CD14-positive monocyte (primary cell): ENCODE measurements around the gene PPP6R3. TPM values are rescaled to one million over a fixed set of nuclear protein-coding genes. Genes with fewer than 3 reads are reported as not detected.

ENCODE experiments used
- DNase-seq, 3 donors: peaks; one replicate each; pipeline ENCODE4 v3.0.0-alpha.2; 2011 to 2022
- H2AFZ ChIP-seq: 2 replicates; pipeline ENCODE4 v1.6.0; 2012; ENCODE audit warnings: mild to moderate bottlenecking, low read depth, low read length, inconsistent platforms; ENCODE audit not compliant: insufficient read depth, poor library complexity, severe bottlenecking
- H3K27ac ChIP-seq, 2 donors: 1 replicate in 1 of 2; 2 replicates in 1 of 2; pipeline ENCODE4 v1.5.1; 2012 to 2013; ENCODE audit warnings: low read length in 2 of 2, control low read depth in 1 of 2, inconsistent platforms in 1 of 2, low read depth in 1 of 2, mild to moderate bottlenecking in 1 of 2
- H3K27me3 ChIP-seq, 2 donors: one replicate each; pipeline versions ENCODE4 v1.6.0 to v1.6.1; 2011 to 2013; ENCODE audit warnings: low read length in 2 of 2; ENCODE audit not compliant: control insufficient read depth in 2 of 2, insufficient read depth in 2 of 2
- H3K36me3 ChIP-seq, 2 donors: replicated peaks in 1 of 2; 1 replicate in 1 of 2; 2 replicates in 1 of 2; pipeline versions ENCODE4 v1.5.1 to v1.6.1; 2012 to 2013; ENCODE audit warnings: low read length in 2 of 2, control low read depth in 1 of 2, inconsistent platforms in 1 of 2, mild to moderate bottlenecking in 1 of 2; ENCODE audit not compliant: insufficient read depth in 2 of 2, control insufficient read depth in 1 of 2
- H3K4me1 ChIP-seq, 2 donors: 1 replicate in 1 of 2; 2 replicates in 1 of 2; pipeline versions ENCODE4 v1.5.1 to v1.6.1; 2012 to 2013; ENCODE audit warnings: low read length in 2 of 2, control low read depth in 1 of 2, inconsistent platforms in 1 of 2, mild to moderate bottlenecking in 1 of 2, moderate library complexity in 1 of 2; ENCODE audit not compliant: insufficient read depth in 2 of 2, control insufficient read depth in 1 of 2
- H3K4me2 ChIP-seq: replicated peaks from 2 replicates; pipeline ENCODE3; 2012; ENCODE audit warnings: low read length, moderate library complexity, mild to moderate bottlenecking; ENCODE audit not compliant: poor library complexity, severe bottlenecking; ENCODE audit errors: extremely low read depth
- H3K4me3 ChIP-seq, 3 experiments: fragments of 200-600 bp in 1 of 3; sonication (generic) in 1 of 3; replicated peaks in 1 of 3; 1 replicate in 2 of 3; 2 replicates in 1 of 3; pipeline ENCODE4 v1.5.1; 2011 to 2013; ENCODE audit warnings: low read length in 3 of 3, mild to moderate bottlenecking in 3 of 3, control low read depth in 2 of 3, low read depth in 2 of 3, inconsistent platforms in 1 of 3, moderate library complexity in 1 of 3
- H3K79me2 ChIP-seq: 2 replicates; pipeline ENCODE4 v1.6.0; 2012; ENCODE audit warnings: mild to moderate bottlenecking, control low read depth, inconsistent platforms, low read length, moderate library complexity; ENCODE audit not compliant: insufficient read depth
- H3K9ac ChIP-seq: 2 replicates; pipeline ENCODE4 v1.6.0; 2017; ENCODE audit warnings: low read length, mild to moderate bottlenecking; ENCODE audit not compliant: insufficient read depth, poor library complexity, severe bottlenecking
- H3K9me3 ChIP-seq, 2 donors: replicated peaks in 1 of 2; 1 replicate in 1 of 2; 2 replicates in 1 of 2; pipeline versions ENCODE4 v1.5.1 to v1.6.1; 2012 to 2013; ENCODE audit warnings: low read length in 2 of 2, control low read depth in 1 of 2; ENCODE audit not compliant: control insufficient read depth in 1 of 2, insufficient read depth in 1 of 2
- H4K20me1 ChIP-seq: 2 replicates; pipeline ENCODE4 v1.6.0; 2012; ENCODE audit warnings: mild to moderate bottlenecking, low read length, control low read depth, moderate library complexity; ENCODE audit not compliant: insufficient read depth
- H3K27ac Mint-ChIP-seq, 7 donors: one replicate each; pipeline ENCODE4 v1.8.0; 2020; ENCODE audit warnings: mild to moderate bottlenecking in 7 of 7, mixed read lengths in 7 of 7, moderate library complexity in 6 of 7, inconsistent platforms in 2 of 7
- H3K27me3 Mint-ChIP-seq, 3 donors: one replicate each; pipeline ENCODE4 v1.8.0; 2021 to 2022; ENCODE audit warnings: low read depth in 3 of 3, mild to moderate bottlenecking in 3 of 3, mixed read lengths in 3 of 3, moderate library complexity in 3 of 3, inconsistent platforms in 1 of 3
- H3K36me3 Mint-ChIP-seq, 2 donors: one replicate each; pipeline ENCODE4 v1.8.0; 2020; ENCODE audit warnings: mixed read lengths in 2 of 2, inconsistent platforms in 1 of 2, mild to moderate bottlenecking in 1 of 2
- H3K4me1 Mint-ChIP-seq: one replicate; pipeline ENCODE4 v1.8.0; 2020; ENCODE audit warnings: mild to moderate bottlenecking, mixed read lengths
- H3K4me3 Mint-ChIP-seq, 2 donors: one replicate each; pipeline ENCODE4 v1.8.0; 2020; ENCODE audit warnings: mild to moderate bottlenecking in 2 of 2, mixed read lengths in 2 of 2, moderate library complexity in 1 of 2
- H3K9me3 Mint-ChIP-seq, 7 donors: one replicate each; pipeline ENCODE4 v1.8.0; 2020 to 2022; ENCODE audit warnings: mixed read lengths in 7 of 7, mild to moderate bottlenecking in 6 of 7, moderate library complexity in 6 of 7, inconsistent platforms in 2 of 7
- WGBS: methylation state at CpG from one replicate; pipeline ENCODE4 v1.1.5; 2013; ENCODE audit warnings: missing lambda C conversion rate; ENCODE audit not compliant: insufficient coverage; 5-methylcytosine and 5-hydroxymethylcytosine counted together
- intact Hi-C, 2 donors: fragments of 100-400 bp; cut with micrococcal nuclease; formaldehyde crosslinking; loops; one replicate each; pipeline versions ENCODE4 v1.15.0 to v1.15.1; 2023
- polyA plus RNA-seq, 3 donors: library from polyadenylated mRNA; depleted of rRNA in 1 of 3; unstranded in 2 of 3; stranded (reverse) in 1 of 3; fragments of 300-500 nt in 2 of 3; fragments of >200 nt in 1 of 3; fragmentation: Illumina TruSeq in 2 of 3; gene quantifications; 1 replicate in 2 of 3; 2 replicates in 1 of 3; pipeline ENCODE4 v1.2.3, GENCODE V29; 2012 to 2021
- TF ChIP-seq, protein P1 (sequence below): fragments of 200-600 bp; IDR thresholded peaks from one replicate; pipeline ENCODE4 v1.8.0; 2022; ENCODE audit warnings: antibody characterized with exemption, mild to moderate bottlenecking

The PPP6R3 gene
- polyA plus RNA-seq, 3 donors: 22.9 to 39.4 (median 38.1) TPM

DNA sequence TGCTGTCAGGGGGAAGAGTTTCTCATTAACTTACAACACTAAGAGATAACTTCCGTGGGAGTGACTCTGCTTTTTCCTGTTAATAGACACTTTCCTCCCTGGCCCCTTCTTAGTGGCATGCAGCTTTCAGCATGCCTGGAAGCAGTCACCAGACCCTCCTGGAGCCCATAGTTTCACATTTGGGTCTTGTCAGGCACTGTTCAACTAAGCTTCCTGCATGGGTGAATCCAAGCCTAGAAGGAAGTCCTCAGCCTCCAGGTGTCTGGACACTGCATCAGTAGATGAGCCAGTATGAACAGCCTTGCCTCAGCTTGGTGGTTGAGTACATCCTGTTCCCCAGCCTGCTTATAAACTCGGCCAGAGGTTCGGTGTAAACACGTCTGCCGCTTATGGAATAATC lies 68.1 kb downstream of the PPP6R3 start:
- Histone ChIP-seq H3K9me3 (no peaks in the 10 kb centered on the region), H3K4me3 (no peak overlapping the region), H3K27me3 (no peaks in the 10 kb centered on the region), H2AFZ (no peak overlapping the region), H3K36me3 (peaks cover 55 to 93% of the 10 kb centered on the region in 2 donors), H3K4me1 (peaks cover 12 to 19% of the 10 kb centered on the region in 2 donors), H3K9ac (no peak overlapping the region), H3K4me2 (no peak overlapping the region), H4K20me1 (peaks cover 95% of the 10 kb centered on the region), H3K79me2 (peaks cover 87% of the 10 kb centered on the region), H3K27ac (peak overlapping the region; percentile 5 to 62)
- intact Hi-C loops: no loop called here
- Mint-ChIP-seq H3K4me3 (no peak overlapping the region), H3K4me1 (peaks cover 33% of the 10 kb centered on the region), H3K27me3 (no peaks in the 10 kb centered on the region), H3K9me3 (peaks cover 0 to 2% (median 0%) of the 10 kb centered on the region in 7 donors), H3K36me3 (peaks cover 55 to 73% of the 10 kb centered on the region in 2 donors), H3K27ac (peak overlapping the region in 5 of 7 donors; percentile 41 to 89 (median 65))
- peak; percentile 2 to 6 (median 4) for DNase-seq
- TF ChIP-seq, protein P1, sequence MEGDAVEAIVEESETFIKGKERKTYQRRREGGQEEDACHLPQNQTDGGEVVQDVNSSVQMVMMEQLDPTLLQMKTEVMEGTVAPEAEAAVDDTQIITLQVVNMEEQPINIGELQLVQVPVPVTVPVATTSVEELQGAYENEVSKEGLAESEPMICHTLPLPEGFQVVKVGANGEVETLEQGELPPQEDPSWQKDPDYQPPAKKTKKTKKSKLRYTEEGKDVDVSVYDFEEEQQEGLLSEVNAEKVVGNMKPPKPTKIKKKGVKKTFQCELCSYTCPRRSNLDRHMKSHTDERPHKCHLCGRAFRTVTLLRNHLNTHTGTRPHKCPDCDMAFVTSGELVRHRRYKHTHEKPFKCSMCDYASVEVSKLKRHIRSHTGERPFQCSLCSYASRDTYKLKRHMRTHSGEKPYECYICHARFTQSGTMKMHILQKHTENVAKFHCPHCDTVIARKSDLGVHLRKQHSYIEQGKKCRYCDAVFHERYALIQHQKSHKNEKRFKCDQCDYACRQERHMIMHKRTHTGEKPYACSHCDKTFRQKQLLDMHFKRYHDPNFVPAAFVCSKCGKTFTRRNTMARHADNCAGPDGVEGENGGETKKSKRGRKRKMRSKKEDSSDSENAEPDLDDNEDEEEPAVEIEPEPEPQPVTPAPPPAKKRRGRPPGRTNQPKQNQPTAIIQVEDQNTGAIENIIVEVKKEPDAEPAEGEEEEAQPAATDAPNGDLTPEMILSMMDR: no peak
- WGBS: 0% methylated on average over 1 of the region's 5 CpGs

DNA sequence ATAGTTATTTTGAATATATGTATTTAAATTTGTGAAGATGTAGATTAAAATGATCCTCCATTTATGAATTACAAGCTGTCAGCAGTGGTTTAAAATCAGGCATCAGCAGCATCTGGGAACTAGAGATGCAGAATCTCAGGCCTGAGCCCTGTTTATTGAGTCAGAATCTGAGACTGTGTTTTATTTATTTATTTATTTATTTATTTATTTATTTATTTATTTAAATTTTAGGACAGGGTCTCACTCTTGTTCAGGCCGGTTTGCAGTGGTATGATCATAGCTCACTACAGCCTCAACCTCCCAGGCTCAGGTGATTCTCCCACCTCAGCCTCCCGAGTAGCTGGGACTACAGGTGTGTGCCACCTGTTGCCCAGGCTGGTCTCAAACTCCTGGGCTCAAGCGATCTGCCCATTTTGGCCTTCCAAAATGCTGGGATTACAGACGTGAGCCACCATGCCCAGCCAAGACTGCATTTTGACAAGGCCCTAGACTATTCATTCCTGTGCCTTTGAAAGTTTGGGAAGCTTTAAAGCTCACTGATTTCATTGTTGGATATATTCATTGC lies 70.7 kb downstream of the PPP6R3 start:
- Histone ChIP-seq H4K20me1 (peaks cover 97% of the 10 kb centered on the region), H3K4me3 (no peak overlapping the region), H3K4me1 (peaks cover 18 to 27% of the 10 kb centered on the region in 2 donors), H3K36me3 (peaks cover 36 to 81% of the 10 kb centered on the region in 2 donors), H2AFZ (no peak overlapping the region), H3K9me3 (no peaks in the 10 kb centered on the region), H3K27me3 (no peaks in the 10 kb centered on the region), H3K9ac (no peak overlapping the region), H3K79me2 (peaks cover 98% of the 10 kb centered on the region), H3K4me2 (no peak overlapping the region), H3K27ac (no peak overlapping the region)
- TF ChIP-seq, protein P1: no peak
- no peak for DNase-seq
- Mint-ChIP-seq H3K27ac (peak overlapping the region in 1 of 7 donors; percentile 33), H3K27me3 (no peaks in the 10 kb centered on the region), H3K4me3 (no peak overlapping the region), H3K9me3 (peaks cover 0 to 2% (median 0%) of the 10 kb centered on the region in 7 donors), H3K4me1 (peaks cover 40% of the 10 kb centered on the region), H3K36me3 (peaks cover 41 to 66% of the 10 kb centered on the region in 2 donors)
- WGBS: 100% methylated on average over 3 of the region's 4 CpGs
- intact Hi-C loops: no loop called here
